Prostate gland (tissue), 2 donors: Measurements from ENCODE around the gene RIMBP2.

Experiments
- POLR2A ChIP-seq: fragments of 450-650 bp; IDR thresholded peaks from one replicate; pipeline ENCODE4 v1.6.1; 2016; ENCODE audit warnings: antibody characterized with exemption, mild to moderate bottlenecking
- POLR2AphosphoS5 ChIP-seq: sonication (generic); formaldehyde crosslinking; IDR thresholded peaks from one replicate; pipeline ENCODE4 v1.6.1; 2017; ENCODE audit warnings: antibody characterized with exemption
- TF ChIP-seq, protein P1 (sequence below), 4 experiments: fragments of 200-600 bp in 2 of 4; fragments of 450-650 bp in 2 of 4; sonication (generic) in 2 of 4; IDR thresholded peaks; 1 replicate in 3 of 4; 2 replicates in 1 of 4; pipeline ENCODE4 v1.5.1; 2016 to 2019; ENCODE audit warnings: antibody characterized with exemption in 4 of 4, mild to moderate bottlenecking in 2 of 4, moderate library complexity in 2 of 4

DNA sequence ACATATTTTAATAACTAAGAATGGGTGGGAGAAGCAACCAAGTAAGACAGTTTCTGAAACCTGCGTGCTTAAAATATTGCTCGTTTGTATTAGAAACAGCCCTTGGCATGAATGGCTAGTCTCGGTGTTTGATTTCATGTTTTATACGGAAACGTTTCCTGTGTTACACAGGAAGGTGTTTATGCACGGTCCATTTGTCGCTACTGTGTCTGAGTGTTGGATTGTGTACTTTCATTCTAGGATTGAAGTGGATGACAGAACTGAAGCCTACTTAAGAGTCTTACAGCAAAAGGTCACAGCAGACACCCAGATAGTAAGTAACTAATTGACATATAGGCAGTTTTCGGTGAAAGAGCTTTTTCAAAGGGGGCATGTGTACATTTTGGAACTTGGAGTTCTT lies 358.9 kb downstream of the RIMBP2 start:
- TF ChIP-seq POLR2A (no peak), POLR2AphosphoS5 (no peak)
- TF ChIP-seq, protein P1, sequence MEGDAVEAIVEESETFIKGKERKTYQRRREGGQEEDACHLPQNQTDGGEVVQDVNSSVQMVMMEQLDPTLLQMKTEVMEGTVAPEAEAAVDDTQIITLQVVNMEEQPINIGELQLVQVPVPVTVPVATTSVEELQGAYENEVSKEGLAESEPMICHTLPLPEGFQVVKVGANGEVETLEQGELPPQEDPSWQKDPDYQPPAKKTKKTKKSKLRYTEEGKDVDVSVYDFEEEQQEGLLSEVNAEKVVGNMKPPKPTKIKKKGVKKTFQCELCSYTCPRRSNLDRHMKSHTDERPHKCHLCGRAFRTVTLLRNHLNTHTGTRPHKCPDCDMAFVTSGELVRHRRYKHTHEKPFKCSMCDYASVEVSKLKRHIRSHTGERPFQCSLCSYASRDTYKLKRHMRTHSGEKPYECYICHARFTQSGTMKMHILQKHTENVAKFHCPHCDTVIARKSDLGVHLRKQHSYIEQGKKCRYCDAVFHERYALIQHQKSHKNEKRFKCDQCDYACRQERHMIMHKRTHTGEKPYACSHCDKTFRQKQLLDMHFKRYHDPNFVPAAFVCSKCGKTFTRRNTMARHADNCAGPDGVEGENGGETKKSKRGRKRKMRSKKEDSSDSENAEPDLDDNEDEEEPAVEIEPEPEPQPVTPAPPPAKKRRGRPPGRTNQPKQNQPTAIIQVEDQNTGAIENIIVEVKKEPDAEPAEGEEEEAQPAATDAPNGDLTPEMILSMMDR (IDR thresholded peaks at IDR 0.05) = no peak
